Hypothalamus (tissue), 51 donors: ENCODE measurements around the gene INPP5F.
"Not testable (repeated sequence)": the region's sequence is repeated elsewhere in the genome, so short reads cannot be mapped to it uniquely, and the experiment has no call there.

Experiments
- DNase-seq, 51 donors: peaks; one replicate each; lab custom pipeline; 2025; lab: John Stamatoyannopoulos, UW

Gene INPP5F

GRCh38 chr10:119769886-119770285 lies 44.0 kb downstream of the INPP5F start:
- DNase-seq, result no peak

- no peak for DNase-seq
Measured at GRCh38 chr10:119770928-119771327, 45.1 kb downstream of the INPP5F start.

GRCh38 chr10:119772334-119772733 lies 46.5 kb downstream of the INPP5F start:
- no peak for DNase-seq

- not testable (repeated sequence) for DNase-seq
Measured at GRCh38 chr10:119773041-119773440, 47.2 kb downstream of the INPP5F start.

GRCh38 chr10:119775529-119775928 lies 49.7 kb downstream of the INPP5F start:
- DNase-seq, result no peak

- DNase-seq, result no peak
Measured at GRCh38 chr10:119776536-119776935, 50.7 kb downstream of the INPP5F start.

GRCh38 chr10:119777686-119778085 lies 51.8 kb downstream of the INPP5F start:
- no peak for DNase-seq

GRCh38 chr10:119778776-119779445 lies 53.1 kb downstream of the INPP5F start:
- DNase-seq, result no peak

GRCh38 chr10:119780879-119781480 lies 55.1 kb downstream of the INPP5F start:
- no peak for DNase-seq

GRCh38 chr10:119781498-119781897 lies 55.6 kb downstream of the INPP5F start:
- no peak for DNase-seq

GRCh38 chr10:119782981-119783664 lies 57.3 kb downstream of the INPP5F start:
- DNase-seq, result no peak

- no peak for DNase-seq
Measured at GRCh38 chr10:119783665-119784027, 57.8 kb downstream of the INPP5F start.

GRCh38 chr10:119784340-119785067 lies 58.7 kb downstream of the INPP5F start:
- no peak for DNase-seq

- DNase-seq, result peak in 1 of 51 donors; percentile 7
Measured at GRCh38 chr10:119786117-119786769, 60.4 kb downstream of the INPP5F start.

- not testable (repeated sequence) for DNase-seq
Measured at GRCh38 chr10:119795101-119795500, 69.3 kb downstream of the INPP5F start.

GRCh38 chr10:119796039-119796438 lies 70.2 kb downstream of the INPP5F start:
- DNase-seq, result no peak

GRCh38 chr10:119801176-119801575 lies 75.3 kb downstream of the INPP5F start:
- DNase-seq, result no peak

GRCh38 chr10:119801998-119802538 lies 76.2 kb downstream of the INPP5F start:
- DNase-seq, result no peak

GRCh38 chr10:119803264-119803663 lies 77.4 kb downstream of the INPP5F start:
- no peak for DNase-seq

- DNase-seq, result no peak
Measured at GRCh38 chr10:119805702-119806230, 79.9 kb downstream of the INPP5F start.
